Erythroblast (primary cell): ENCODE data around the gene ZNF471.

Source experiments
- DNase-seq, 2 experiments: peaks; one replicate each; lab custom pipeline; 2025; lab: John Stamatoyannopoulos, UW
- GATA1 ChIP-seq: IDR thresholded peaks from 2 replicates; pipeline ENCODE4 v1.6.1; 2011; ENCODE audit warnings: low read depth, mild to moderate bottlenecking, control low read depth, low read length, moderate library complexity
- POLR2A ChIP-seq: IDR thresholded peaks from 2 replicates; pipeline ENCODE4 v1.6.1; 2011; ENCODE audit warnings: mild to moderate bottlenecking, low read length

The ZNF471 gene

DNA sequence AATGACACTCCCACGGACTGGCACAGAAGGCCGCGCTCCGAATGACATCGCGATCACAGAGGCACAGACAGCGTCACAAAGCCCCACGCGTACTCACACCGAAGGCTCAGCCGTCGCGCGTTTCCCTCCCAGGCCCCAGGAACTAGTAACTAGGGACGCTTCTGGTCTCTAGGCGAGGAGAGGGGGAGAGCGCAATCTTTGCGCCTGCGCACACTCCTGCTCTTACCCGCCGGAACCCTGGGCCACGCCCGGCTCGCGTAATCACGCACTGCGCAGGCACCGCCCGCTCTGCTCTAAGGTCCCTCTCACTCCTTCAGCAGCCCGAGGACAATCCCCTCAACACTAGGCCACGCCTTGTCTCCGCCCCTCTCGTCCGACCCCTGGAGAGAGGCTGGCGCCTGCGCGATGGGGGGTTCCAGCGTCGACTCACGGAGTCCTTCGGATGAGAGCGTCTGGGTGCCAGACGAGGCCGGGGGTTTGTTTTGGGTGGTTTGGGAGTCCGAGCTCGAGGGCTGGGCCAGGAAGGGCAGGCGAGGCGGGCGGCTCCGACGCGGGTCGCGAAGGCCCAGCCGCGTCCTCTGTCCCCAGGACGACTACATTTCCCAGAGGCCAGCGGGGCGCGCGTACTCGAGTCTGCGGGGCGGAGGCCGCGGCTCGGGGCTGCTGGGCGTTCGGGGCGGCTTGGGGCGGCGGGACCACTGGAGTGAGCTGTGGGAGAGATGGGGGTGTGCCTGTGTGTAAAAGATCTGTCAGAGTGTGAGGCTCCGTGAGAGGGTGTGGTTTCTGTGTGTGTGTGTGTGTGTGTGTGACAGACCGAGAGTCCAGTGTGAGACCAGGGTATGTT is at the start of gene ZNF471:
ZNF471 (plus strand) TSS at position 410 of the 844 bp plus-strand sequence. CDS start 3,717 bp downstream, outside the sequence.
- peak; percentile 82 for DNase-seq
- TF ChIP-seq POLR2A (no peak), GATA1 (no peak)

GRCh38 chr19:56474308-56474707 is 33.3 kb upstream of the ZNF471 start:
- TF ChIP-seq POLR2A (no peak), GATA1 (no peak)
- no peak for DNase-seq

DNA sequence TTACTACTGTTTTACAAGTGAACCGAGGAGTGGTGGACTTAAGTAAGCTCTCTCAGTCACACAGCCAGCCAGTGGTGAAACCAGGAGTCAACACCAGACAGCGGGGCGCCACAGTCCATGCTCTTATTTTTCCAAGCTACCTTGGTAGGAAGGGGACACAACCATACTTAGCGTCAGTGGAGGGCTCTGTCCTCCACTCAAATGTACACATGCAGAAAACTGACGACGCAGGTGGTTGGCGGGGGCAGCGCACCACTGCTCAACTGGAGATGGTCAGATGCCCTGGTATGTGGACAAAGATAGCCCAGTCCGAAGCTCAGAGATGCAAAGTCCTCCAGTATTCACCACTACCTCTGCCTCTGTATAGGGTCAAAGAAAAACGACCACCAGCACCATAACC is 31.6 kb upstream of the ZNF471 start:
- DNase-seq = no peak
- TF ChIP-seq GATA1 (no peak), POLR2A (no peak)

- DNase-seq = peak; percentile 7 to 8
- no peak for TF ChIP-seq POLR2A
- TF ChIP-seq GATA1 = no peak
Observed at GRCh38 chr19:56476651-56477428, 30.8 kb upstream of the ZNF471 start, which contains the start of gene ZNF667. Gene ZNF667, minus strand, starts transcription at chr19:56477345. Its CDS starts 14,975 bp downstream, at chr19:56462370.

DNA sequence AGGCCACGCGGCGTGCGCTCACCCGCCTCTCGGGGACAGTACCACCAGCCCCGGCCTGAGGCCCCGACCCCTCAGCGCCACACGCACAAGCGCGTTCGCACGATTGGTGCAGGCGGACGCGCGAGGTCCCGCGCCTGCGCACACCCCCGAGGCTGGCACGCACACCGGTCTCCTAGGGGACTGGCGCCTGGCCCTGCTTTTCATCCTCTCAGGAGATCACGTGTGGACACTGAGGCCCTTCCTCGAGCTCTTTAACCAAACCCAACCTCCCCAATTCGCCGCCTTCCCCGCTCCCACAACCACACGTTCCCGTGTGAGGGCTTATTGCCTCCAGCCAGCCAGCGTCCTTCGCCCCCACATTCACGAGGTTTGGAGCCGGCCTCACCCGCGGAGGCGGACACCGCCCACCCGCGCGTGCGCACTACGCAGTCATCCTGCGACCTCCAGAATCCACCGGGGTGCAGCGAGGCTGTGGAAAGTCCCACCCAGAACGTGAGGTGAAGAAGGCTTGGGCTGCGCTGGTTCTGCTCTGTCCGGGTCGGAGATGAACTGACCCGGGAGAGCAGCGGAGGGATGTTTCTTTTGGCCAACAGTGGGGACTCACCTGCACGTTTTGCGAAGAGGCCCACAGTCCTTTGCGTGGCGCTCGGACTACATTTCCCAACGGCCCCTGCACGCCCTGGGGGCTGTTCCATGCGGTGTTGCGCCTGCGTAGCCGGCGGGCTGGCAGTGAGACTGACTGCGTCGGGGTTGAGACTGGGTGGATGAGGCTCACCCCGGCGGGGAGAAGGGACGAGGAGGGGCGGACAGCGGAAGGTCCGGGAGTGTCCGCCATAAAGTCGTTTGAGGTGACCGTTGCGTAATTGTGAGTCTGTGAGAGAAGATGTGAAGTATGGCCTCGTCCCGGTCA is 30.0 kb upstream of the ZNF471 start:
- peak; percentile 64 to 74 for DNase-seq

DNA sequence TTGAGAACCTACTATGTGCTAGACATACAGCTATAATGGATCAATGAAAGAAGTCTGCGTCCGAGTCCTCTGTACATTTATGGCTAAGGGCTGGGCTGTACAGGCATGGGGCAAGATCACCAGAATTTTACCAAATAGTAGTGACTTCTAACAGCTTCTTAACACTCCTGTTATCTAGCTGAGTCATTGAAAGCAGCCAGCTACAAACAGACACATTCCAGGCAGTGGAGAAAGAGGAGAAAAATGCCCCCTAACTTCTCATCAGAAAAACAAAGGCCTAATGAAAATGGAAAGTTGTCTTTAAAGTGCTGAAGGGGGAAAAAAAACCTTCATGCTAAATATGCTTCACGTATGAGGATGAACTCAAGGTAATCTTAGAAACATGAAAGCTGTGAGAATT is 16.3 kb upstream of the ZNF471 start:
- DNase-seq = no peak
- no peak for TF ChIP-seq GATA1
- TF ChIP-seq POLR2A = no peak

More for the DNA sequence above, 30.0 kb upstream of the ZNF471 start:
- no peak for TF ChIP-seq POLR2A
- no peak for TF ChIP-seq GATA1

DNA sequence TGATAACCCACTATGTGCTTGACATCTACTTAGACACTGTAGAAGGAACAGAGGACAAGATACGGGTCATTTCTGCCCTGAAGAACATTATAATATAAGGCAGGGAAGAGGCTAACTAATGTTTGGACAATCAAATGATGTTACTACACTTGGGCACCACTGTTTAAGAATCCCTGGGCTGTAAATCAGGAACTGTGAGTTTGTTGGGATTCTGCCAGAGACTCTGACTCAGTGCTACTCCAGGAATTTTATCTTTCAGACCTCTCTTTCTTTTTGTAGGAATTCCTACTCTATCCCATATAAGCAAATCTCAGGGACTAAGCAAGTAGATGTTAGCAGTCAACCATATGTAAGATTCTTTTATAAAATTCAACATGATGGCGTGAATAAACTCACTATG is 3.1 kb upstream of the ZNF471 start:
- TF ChIP-seq GATA1 (no peak), POLR2A (no peak)
- no peak for DNase-seq

DNA sequence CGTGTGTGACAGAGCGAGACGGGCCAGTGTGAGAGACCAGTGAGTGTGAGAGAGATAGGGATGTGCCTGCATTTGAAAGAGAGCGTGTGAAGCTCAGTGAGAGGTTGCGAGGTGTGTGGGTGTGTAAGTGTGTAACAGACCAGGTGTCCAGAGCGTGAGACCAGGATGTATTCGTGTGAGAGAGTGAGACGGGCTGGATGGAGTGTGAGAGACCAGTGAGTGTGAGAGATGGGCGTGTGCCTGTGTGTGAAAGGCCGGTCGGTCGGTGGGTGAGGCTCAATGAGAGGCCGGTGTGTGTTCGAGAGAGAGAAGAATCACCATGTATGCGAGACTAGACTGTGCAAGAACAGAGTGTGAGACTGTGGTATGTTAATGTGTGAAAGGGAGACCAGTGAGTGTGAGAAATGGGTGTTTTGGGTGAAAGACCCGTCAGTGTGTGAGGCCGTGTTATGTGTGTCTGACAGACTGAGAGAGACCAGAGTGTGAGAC is 679 bp downstream of the ZNF471 start:
- DNase-seq = no peak
- TF ChIP-seq GATA1 (no peak), POLR2A (no peak)

DNA sequence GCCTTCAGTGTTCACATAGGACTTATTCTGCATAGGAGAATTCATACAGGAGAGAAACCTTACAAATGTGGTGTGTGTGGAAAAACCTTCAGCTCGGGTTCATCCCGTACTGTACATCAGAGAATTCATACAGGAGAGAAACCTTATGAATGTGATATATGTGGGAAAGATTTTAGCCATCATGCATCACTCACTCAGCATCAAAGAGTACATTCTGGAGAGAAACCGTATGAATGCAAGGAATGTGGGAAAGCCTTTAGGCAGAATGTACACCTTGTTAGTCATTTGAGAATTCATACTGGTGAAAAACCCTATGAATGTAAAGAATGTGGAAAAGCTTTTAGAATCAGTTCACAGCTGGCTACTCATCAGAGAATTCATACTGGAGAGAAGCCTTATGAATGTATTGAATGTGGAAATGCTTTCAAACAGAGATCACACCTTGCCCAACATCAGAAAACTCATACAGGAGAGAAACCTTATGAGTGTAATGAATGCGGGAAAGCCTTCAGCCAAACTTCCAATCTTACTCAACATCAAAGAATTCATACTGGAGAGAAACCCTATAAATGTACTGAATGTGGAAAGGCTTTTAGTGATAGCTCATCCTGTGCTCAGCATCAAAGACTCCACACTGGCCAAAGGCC is 17.7 kb downstream of the ZNF471 start:
- no peak for DNase-seq
- TF ChIP-seq GATA1 (no peak), POLR2A (no peak)

DNA sequence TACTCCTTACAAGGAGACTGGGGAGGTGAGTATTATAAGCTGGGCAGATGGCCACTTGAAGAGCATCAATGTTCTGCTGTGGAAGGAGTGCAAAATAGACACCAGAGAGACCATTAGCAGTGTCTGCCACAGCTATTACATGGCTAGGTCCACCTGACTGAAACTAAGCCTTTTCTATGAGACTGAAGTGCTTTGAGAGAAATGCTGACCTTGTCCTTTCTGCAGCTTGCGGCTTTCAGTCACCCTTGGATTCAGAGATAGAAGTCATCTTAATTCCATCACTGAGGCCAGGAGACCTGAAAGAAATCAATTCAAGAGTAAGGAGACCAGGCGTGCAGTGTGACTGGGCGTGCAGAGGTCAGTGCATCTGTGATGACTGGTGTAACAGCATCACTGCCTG is 29.8 kb downstream of the ZNF471 start:
- no peak for TF ChIP-seq POLR2A
- DNase-seq = no peak

DNA sequence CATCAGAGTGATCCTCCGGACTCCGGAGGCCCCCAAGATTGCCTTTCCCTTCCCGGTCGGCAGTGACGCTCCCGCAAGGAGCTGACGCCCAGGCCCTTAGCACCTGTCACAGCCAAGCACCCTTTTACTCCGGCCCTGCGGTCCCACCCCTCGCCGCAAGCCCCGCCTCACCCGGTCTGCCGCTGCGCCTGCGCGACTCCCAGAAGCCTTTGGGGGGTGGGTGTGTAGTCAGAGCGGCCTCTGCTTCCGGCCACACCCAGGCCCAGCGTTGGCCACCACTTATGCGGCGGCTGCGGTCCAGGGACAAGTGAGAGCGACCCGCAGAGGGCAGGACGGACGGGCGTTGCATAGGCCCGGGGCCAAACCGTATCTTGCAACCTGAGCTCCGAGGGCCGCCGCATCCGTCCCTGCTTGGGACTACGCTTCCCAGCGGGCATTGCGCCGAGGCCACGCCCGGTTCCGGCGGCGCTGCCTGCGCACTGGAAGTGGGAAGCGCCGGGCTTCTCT is 30.7 kb downstream of the ZNF471 start:
- DNase-seq = peak; percentile 23 to 35

GRCh38 chr19:56538761-56539263 is 31.2 kb downstream of the ZNF471 start, which contains the start of gene ZFP28:
Gene ZFP28, plus strand, starts transcription at chr19:56538948. Its CDS starts 71 bp downstream, at chr19:56539019.
- no peak for TF ChIP-seq POLR2A
- TF ChIP-seq GATA1 = no peak
- DNase-seq = peak in 1 of 2 experiments; percentile 11

More for the DNA sequence above, 30.7 kb downstream of the ZNF471 start:
- TF ChIP-seq GATA1 = no peak
- no peak for TF ChIP-seq POLR2A
